Measurements from ENCODE around the gene ZNF200.

ZNF200 gene

DNA sequence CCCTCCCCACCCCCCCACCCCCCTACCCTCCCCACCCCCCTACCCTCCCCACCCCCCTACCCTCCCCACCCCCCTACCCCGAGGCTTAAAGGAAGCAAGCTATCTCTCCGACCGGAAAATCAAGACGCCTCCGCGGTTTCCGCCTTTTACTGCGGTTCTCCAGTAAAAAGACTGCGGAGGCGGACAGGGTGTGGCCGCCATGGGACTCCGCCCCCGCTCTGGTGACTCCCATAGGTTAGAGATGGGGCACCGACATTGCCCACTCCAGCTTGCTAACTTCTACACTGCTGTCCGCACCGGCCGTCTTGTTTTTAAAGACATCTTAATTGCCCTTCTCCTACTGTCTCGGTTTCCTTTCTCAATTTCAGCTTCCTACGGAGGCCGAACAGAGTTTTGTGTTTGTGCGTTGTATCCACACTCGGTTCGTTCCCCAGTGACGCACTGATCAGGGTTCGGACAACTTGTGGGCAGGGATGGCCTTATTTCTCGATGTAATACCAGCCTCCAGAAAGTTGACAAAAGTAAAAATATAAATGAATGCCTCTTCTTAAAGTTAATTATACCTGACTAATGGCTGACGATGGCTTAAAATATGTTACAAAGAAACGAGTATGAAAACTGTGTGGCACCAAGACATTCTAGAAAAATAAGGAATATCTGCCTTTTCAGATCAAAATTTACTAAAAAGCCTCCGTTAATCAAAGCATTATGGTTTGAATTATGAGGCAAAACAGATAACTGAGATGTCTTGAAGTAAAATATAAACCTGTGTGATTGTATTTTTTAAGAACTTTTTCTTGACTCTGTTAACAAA is 1.1 kb upstream of the ZNF200 start:
- no peak overlapping the region for H3K27ac ChIP-seq (ENCODE audit: low read depth, low read length)
- peaks cover 10 to 19% (median 18%) of the 10 kb centered on the region in 5 donors for H3K36me3 ChIP-seq (ENCODE audit: control insufficient read depth in 5 of 5, insufficient read depth in 5 of 5, low read length in 5 of 5)
- no peaks in the 10 kb centered on the region for H3K27me3 ChIP-seq (ENCODE audit: control insufficient read depth in 5 of 5, insufficient read depth in 4 of 5, low read length in 5 of 5)
- H3K4me1 ChIP-seq (ENCODE audit: control insufficient read depth in 5 of 5, insufficient read depth in 5 of 5, low read length in 5 of 5), result peaks cover 2 to 14% (median 12%) of the 10 kb centered on the region in 5 donors
- H3K9ac ChIP-seq (ENCODE audit: low read length in 5 of 5), result no peak overlapping the region
- H3K9me3 ChIP-seq (ENCODE audit: control insufficient read depth in 5 of 5, low read length in 5 of 5), result peaks cover 0 to 11% (median 0%) of the 10 kb centered on the region in 5 donors
- no peak overlapping the region for H3K4me3 ChIP-seq (ENCODE audit: low read depth in 1 of 5, low read length in 5 of 5)

DNA sequence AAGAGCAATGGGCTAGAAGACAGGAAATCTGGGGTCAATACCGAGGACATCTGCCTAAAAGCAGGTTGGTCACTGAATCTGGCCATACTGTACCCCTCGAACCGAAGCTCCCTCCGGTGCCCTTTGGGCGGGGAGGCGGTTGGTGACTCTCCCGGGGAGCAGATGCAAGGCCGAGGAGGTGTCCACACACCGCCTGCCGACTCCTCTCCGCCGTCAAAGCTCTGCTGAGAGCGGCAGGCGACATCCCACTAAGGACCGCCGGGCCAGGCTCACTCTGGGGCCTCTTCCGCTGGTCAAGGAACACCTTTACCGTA is 458 bp downstream of the ZNF200 start:
- peaks cover 22 to 35% (median 32%) of the 10 kb centered on the region in 5 donors for H3K36me3 ChIP-seq (ENCODE audit: control insufficient read depth in 5 of 5, insufficient read depth in 5 of 5, low read length in 5 of 5)
- H3K9ac ChIP-seq (ENCODE audit: low read length in 5 of 5), result peak overlapping the region; percentile 89 to 99 (median 99)
- H3K9me3 ChIP-seq (ENCODE audit: control insufficient read depth in 5 of 5, low read length in 5 of 5), result peaks cover 0 to 14% (median 8%) of the 10 kb centered on the region in 5 donors
- peaks cover 2 to 14% (median 12%) of the 10 kb centered on the region in 5 donors for H3K4me1 ChIP-seq (ENCODE audit: control insufficient read depth in 5 of 5, insufficient read depth in 5 of 5, low read length in 5 of 5)
- H3K4me3 ChIP-seq (ENCODE audit: low read depth in 1 of 5, low read length in 5 of 5), result peak overlapping the region; percentile 86 to 99 (median 96)
- peak overlapping the region; percentile 92 for H3K27ac ChIP-seq (ENCODE audit: low read depth, low read length)
- H3K27me3 ChIP-seq (ENCODE audit: control insufficient read depth in 5 of 5, insufficient read depth in 4 of 5, low read length in 5 of 5), result no peaks in the 10 kb centered on the region

DNA sequence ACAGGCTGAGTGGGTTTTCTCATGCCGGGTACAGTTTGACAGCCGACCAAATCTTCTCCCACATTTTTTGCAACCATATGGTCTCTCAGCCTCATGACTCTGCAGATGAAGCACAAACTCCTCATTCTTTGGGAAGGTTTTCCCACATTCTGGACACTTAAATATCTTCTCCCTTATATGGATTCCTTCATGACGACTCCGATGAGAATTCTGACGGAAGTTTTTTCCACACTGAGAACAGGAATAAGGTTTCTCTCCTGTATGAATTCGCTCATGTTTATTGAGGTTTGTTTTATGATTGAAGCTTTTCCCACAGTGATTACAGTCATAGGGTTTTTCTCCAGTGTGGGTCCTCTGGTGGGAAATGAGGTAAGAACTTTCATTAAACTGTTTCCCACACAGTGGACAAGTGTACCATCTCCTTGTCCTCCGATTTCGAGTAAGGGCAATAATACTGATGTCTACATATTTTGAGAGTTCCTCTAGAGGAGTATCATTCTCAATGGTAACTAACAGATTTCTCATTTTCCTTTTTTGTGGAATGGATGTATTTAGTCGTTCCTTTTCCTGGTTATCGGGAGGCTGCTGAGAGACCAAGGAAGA is 10.9 kb downstream of the ZNF200 start:
- no peaks in the 10 kb centered on the region for H3K4me1 ChIP-seq (ENCODE audit: control insufficient read depth in 5 of 5, insufficient read depth in 5 of 5, low read length in 5 of 5)
- peak overlapping the region; percentile 12 to 50 (median 24) for H3K4me3 ChIP-seq (ENCODE audit: low read depth in 1 of 5, low read length in 5 of 5)
- no peak overlapping the region for H3K9ac ChIP-seq (ENCODE audit: low read length in 5 of 5)
- no peaks in the 10 kb centered on the region for H3K27me3 ChIP-seq (ENCODE audit: control insufficient read depth in 5 of 5, insufficient read depth in 4 of 5, low read length in 5 of 5)
- H3K27ac ChIP-seq (ENCODE audit: low read depth, low read length), result no peak overlapping the region
- H3K36me3 ChIP-seq (ENCODE audit: control insufficient read depth in 5 of 5, insufficient read depth in 5 of 5, low read length in 5 of 5), result peaks cover 31 to 47% (median 43%) of the 10 kb centered on the region in 5 donors
- H3K9me3 ChIP-seq (ENCODE audit: control insufficient read depth in 5 of 5, low read length in 5 of 5), result peaks cover 41 to 81% (median 66%) of the 10 kb centered on the region in 5 donors

DNA sequence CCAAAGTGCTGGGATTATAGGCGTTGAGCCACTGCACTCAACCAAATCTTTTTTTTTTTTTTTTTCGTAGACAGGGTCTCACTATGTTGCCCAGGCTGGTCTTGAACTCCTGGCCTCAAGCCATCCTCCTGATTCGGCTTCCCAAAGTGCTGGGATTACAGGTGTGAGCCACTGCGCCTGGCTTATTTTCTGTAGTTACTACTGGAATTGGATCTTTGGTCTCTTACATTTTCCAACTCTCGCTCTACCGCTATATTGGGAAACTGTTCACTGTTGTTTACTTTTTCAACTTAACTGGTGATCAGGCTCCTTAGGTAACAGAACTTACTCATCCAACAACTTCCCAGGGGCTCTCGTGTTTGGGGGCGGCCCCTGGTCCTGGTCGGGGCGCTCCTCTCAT is 14.1 kb downstream of the ZNF200 start:
- H3K27me3 ChIP-seq (ENCODE audit: control insufficient read depth in 5 of 5, insufficient read depth in 4 of 5, low read length in 5 of 5), result peaks cover 0 to 2% (median 0%) of the 10 kb centered on the region in 5 donors
- no peaks in the 10 kb centered on the region for H3K4me1 ChIP-seq (ENCODE audit: control insufficient read depth in 5 of 5, insufficient read depth in 5 of 5, low read length in 5 of 5)
- peaks cover 19 to 25% (median 23%) of the 10 kb centered on the region in 5 donors for H3K36me3 ChIP-seq (ENCODE audit: control insufficient read depth in 5 of 5, insufficient read depth in 5 of 5, low read length in 5 of 5)
- H3K9ac ChIP-seq (ENCODE audit: low read length in 5 of 5), result no peak overlapping the region
- no peak overlapping the region for H3K27ac ChIP-seq (ENCODE audit: low read depth, low read length)
- peak overlapping the region in 2 of 5 donors; percentile 29 to 30 for H3K4me3 ChIP-seq (ENCODE audit: low read depth in 1 of 5, low read length in 5 of 5)
- H3K9me3 ChIP-seq (ENCODE audit: control insufficient read depth in 5 of 5, low read length in 5 of 5), result peaks cover 33 to 73% (median 52%) of the 10 kb centered on the region in 5 donors

DNA sequence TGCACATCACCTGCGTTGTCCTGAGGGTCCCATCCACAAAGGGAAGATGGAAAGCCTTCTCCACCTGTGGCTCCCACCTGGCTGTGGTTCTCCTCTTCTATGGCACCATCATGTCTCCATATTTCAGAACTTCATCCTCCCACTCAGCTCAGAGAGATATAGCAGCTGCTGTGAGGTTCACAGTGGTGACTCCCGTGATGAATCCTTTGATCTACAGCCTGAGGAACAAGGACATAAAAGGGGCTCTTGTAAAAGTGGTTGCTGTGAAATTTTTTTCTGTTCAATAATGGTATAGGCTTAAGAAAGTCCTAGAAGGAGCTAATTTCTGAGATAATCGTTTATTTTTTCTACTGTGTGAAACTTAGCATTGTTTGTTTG is 18.7 kb downstream of the ZNF200 start:
- Histone ChIP-seq H3K9me3 (ENCODE audit: control insufficient read depth in 5 of 5, low read length in 5 of 5) (peaks cover 3 to 31% (median 15%) of the 10 kb centered on the region in 5 donors), H3K4me3 (ENCODE audit: low read depth in 1 of 5, low read length in 5 of 5) (no peak overlapping the region), H3K4me1 (ENCODE audit: control insufficient read depth in 5 of 5, insufficient read depth in 5 of 5, low read length in 5 of 5) (no peaks in the 10 kb centered on the region), H3K9ac (ENCODE audit: low read length in 5 of 5) (no peak overlapping the region), H3K36me3 (ENCODE audit: control insufficient read depth in 5 of 5, insufficient read depth in 5 of 5, low read length in 5 of 5) (no peaks in the 10 kb centered on the region), H3K27ac (ENCODE audit: low read depth, low read length) (no peak overlapping the region), H3K27me3 (ENCODE audit: control insufficient read depth in 5 of 5, insufficient read depth in 4 of 5, low read length in 5 of 5) (peaks cover 0 to 5% (median 0%) of the 10 kb centered on the region in 5 donors)

DNA sequence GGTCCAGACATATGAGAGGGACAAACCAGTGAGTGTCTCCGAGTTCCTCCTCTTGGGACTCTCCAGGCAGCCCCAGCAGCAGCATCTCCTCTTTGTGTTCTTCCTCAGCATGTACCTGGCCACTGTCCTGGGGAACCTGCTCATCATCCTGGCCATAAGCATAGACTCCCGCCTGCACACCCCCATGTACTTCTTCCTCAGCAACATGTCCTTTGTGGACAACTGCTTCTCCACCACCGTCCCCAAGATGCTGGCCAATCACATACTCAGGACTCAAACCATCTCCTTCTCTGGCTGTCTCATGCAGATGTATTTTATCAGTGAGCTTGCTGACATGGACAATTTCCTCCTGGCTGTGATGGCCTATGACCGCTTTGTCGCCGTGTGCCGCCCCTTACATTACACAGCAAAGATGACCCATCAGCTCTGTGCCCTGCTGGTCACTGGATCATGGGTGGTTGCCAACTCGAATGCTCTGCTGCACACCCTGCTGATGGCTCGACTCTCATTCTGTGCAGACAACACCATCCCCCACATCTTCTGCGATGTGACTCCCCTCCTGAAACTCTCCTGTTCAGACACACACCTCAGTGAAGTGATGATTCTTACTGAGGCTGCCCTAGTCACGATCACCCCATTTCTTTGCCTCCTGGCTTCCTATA is 19.2 kb downstream of the ZNF200 start:
- Histone ChIP-seq H3K36me3 (ENCODE audit: control insufficient read depth in 5 of 5, insufficient read depth in 5 of 5, low read length in 5 of 5) (no peaks in the 10 kb centered on the region), H3K27me3 (ENCODE audit: control insufficient read depth in 5 of 5, insufficient read depth in 4 of 5, low read length in 5 of 5) (peaks cover 0 to 5% (median 0%) of the 10 kb centered on the region in 5 donors), H3K4me1 (ENCODE audit: control insufficient read depth in 5 of 5, insufficient read depth in 5 of 5, low read length in 5 of 5) (no peaks in the 10 kb centered on the region), H3K4me3 (ENCODE audit: low read depth in 1 of 5, low read length in 5 of 5) (no peak overlapping the region), H3K9me3 (ENCODE audit: control insufficient read depth in 5 of 5, low read length in 5 of 5) (peaks cover 3 to 26% (median 10%) of the 10 kb centered on the region in 5 donors), H3K9ac (ENCODE audit: low read length in 5 of 5) (no peak overlapping the region), H3K27ac (ENCODE audit: low read depth, low read length) (no peak overlapping the region)

DNA sequence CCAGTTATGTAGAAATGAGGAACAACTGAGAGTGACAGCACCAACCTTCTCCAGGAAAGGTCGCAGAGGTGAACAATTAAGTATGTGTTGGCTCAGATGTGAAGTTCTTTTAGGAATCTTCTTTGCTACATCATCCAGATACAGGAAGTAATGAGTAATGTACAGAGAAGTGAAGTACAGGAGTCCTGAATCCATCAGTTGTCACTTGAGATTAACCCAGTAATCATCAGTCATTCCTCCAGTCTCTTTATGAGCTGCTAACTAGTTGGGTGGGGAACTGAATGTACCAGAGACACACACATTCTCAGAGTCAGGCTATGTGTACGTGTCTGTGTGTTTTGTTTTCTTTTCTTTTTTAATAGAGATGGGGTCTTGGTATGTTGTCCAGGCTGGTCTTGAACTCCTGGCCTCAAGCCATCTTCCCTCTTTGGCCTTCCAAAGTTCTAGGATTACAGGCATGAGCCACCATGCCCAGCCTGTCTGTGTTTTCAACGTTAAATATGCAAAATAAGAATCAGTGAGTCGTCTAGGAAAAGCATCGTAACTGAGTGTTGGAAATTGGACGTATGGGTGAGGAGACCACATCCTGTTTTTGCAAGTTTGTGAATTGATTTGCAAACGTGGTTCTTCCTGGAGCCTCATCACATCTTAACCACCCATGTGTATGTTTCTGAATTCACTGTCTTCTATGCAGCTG is 19.9 kb downstream of the ZNF200 start:
- H3K36me3 ChIP-seq (ENCODE audit: control insufficient read depth in 5 of 5, insufficient read depth in 5 of 5, low read length in 5 of 5), result no peaks in the 10 kb centered on the region
- no peak overlapping the region for H3K27ac ChIP-seq (ENCODE audit: low read depth, low read length)
- H3K4me3 ChIP-seq (ENCODE audit: low read depth in 1 of 5, low read length in 5 of 5), result no peak overlapping the region
- H3K4me1 ChIP-seq (ENCODE audit: control insufficient read depth in 5 of 5, insufficient read depth in 5 of 5, low read length in 5 of 5), result no peaks in the 10 kb centered on the region
- H3K9me3 ChIP-seq (ENCODE audit: control insufficient read depth in 5 of 5, low read length in 5 of 5), result peaks cover 3 to 23% (median 9%) of the 10 kb centered on the region in 5 donors
- no peak overlapping the region for H3K9ac ChIP-seq (ENCODE audit: low read length in 5 of 5)
- H3K27me3 ChIP-seq (ENCODE audit: control insufficient read depth in 5 of 5, insufficient read depth in 4 of 5, low read length in 5 of 5), result peaks cover 0 to 5% (median 0%) of the 10 kb centered on the region in 5 donors

DNA sequence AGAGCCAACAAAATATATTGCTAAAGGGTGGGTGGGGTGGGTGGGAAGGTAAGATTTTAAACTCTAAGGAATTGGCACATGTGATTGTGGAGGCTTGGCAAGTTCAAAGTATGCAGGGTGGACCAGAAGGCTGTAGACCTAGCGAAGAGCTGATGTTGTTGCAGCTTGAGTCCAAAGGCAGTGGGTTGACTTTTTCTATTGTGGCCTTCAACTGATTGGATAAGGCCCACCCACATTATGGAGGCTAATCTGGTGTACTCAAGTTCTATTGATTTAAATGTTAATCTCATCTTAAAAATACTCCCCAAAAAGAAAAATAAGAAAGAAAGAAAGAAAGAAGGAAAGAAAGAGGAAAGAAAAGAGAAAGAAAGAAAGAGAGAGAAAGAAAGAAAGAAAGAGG is 22.4 kb downstream of the ZNF200 start:
- Histone ChIP-seq H3K27me3 (ENCODE audit: control insufficient read depth in 5 of 5, insufficient read depth in 4 of 5, low read length in 5 of 5) (peaks cover 0 to 10% (median 4%) of the 10 kb centered on the region in 5 donors), H3K9ac (ENCODE audit: low read length in 5 of 5) (no peak overlapping the region), H3K4me3 (ENCODE audit: low read depth in 1 of 5, low read length in 5 of 5) (no peak overlapping the region), H3K36me3 (ENCODE audit: control insufficient read depth in 5 of 5, insufficient read depth in 5 of 5, low read length in 5 of 5) (no peaks in the 10 kb centered on the region), H3K9me3 (ENCODE audit: control insufficient read depth in 5 of 5, low read length in 5 of 5) (peaks cover 3 to 24% (median 11%) of the 10 kb centered on the region in 5 donors), H3K27ac (ENCODE audit: low read depth, low read length) (no peak overlapping the region), H3K4me1 (ENCODE audit: control insufficient read depth in 5 of 5, insufficient read depth in 5 of 5, low read length in 5 of 5) (no peaks in the 10 kb centered on the region)

DNA sequence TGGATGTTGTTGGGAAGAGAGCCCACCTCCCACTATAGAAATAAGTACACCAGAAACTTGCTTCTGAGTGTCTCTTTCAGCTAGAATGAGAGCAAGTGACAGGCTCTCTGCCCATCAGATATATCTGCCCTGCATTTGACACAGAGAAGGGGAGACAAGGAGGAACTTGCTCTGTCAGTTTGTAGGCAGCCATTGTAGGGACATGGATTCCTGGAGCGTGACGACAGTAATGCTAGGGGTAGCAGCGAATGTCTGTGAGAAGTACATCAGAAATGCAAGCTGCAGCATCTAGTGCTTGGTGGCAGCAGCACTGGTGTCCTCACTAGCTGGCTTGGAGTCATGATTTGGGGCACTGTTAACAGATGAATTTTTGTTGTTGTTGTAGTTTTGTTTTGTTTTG is 23.0 kb downstream of the ZNF200 start:
- Histone ChIP-seq H3K27me3 (ENCODE audit: control insufficient read depth in 5 of 5, insufficient read depth in 4 of 5, low read length in 5 of 5) (peaks cover 0 to 10% (median 4%) of the 10 kb centered on the region in 5 donors), H3K9ac (ENCODE audit: low read length in 5 of 5) (no peak overlapping the region), H3K27ac (ENCODE audit: low read depth, low read length) (no peak overlapping the region), H3K36me3 (ENCODE audit: control insufficient read depth in 5 of 5, insufficient read depth in 5 of 5, low read length in 5 of 5) (no peaks in the 10 kb centered on the region), H3K4me3 (ENCODE audit: low read depth in 1 of 5, low read length in 5 of 5) (no peak overlapping the region), H3K4me1 (ENCODE audit: control insufficient read depth in 5 of 5, insufficient read depth in 5 of 5, low read length in 5 of 5) (no peaks in the 10 kb centered on the region), H3K9me3 (ENCODE audit: control insufficient read depth in 5 of 5, low read length in 5 of 5) (peaks cover 3 to 28% (median 13%) of the 10 kb centered on the region in 5 donors)

Data from subcutaneous abdominal adipose tissue (tissue), 5 donors.